ENCODE data around the gene RPTOR.
A peak's percentile ranks its signal among the peaks of the same experiment; 100 is the strongest.

GRCh38 chr17:80866050-80866793, 321.6 kb downstream of the RPTOR start:
- TF ChIP-seq CTCF (conservative IDR thresholded peaks at IDR 0.05 in 1 of 2, IDR thresholded peaks at IDR 0.05 in 1 of 2; ENCODE audit: low read depth in 1 of 2, low read length in 2 of 2) (peak; percentile 82 to 94), EZH2 (IDR thresholded peaks at IDR 0.05; ENCODE audit: low read length, missing control alignments) (no peak)
